IPS-18a (cell line): Measurements from ENCODE around the gene IFT22.
"Not testable (repeated sequence)": the region's sequence is repeated elsewhere in the genome, so short reads cannot be mapped to it uniquely, and the experiment has no call there.

Source experiments
- H3K27ac ChIP-seq: one replicate; pipeline ENCODE4 v1.5.1; 2013; ENCODE audit warnings: low read length
- H3K27me3 ChIP-seq: one replicate; pipeline ENCODE4 v1.6.1; 2013; ENCODE audit warnings: mild to moderate bottlenecking, low read length; ENCODE audit not compliant: control insufficient read depth, insufficient read depth
- H3K36me3 ChIP-seq: one replicate; pipeline ENCODE4 v1.6.1; 2013; ENCODE audit warnings: low read depth, low read length; ENCODE audit not compliant: control insufficient read depth
- H3K4me1 ChIP-seq: one replicate; pipeline ENCODE4 v1.6.1; 2013; ENCODE audit warnings: low read depth, low read length; ENCODE audit not compliant: control insufficient read depth
- H3K4me3 ChIP-seq: one replicate; pipeline ENCODE4 v1.5.1; 2013; ENCODE audit warnings: low read length
- H3K9ac ChIP-seq: one replicate; pipeline ENCODE4 v1.6.1; 2013; ENCODE audit warnings: mild to moderate bottlenecking, low read length, moderate library complexity
- H3K9me3 ChIP-seq: one replicate; pipeline ENCODE4 v1.6.1; 2013; ENCODE audit warnings: low read depth, low read length; ENCODE audit not compliant: control insufficient read depth

IFT22 gene

GRCh38 chr7:101290186-101291037 is 31.2 kb downstream of the IFT22 start:
- not testable (repeated sequence) for H3K9me3 ChIP-seq, H3K27ac ChIP-seq, H3K27me3 ChIP-seq, H3K36me3 ChIP-seq, H3K4me3 ChIP-seq, H3K9ac ChIP-seq
- H3K4me1 ChIP-seq = peaks cover 39% of the 10 kb centered on the region

DNA sequence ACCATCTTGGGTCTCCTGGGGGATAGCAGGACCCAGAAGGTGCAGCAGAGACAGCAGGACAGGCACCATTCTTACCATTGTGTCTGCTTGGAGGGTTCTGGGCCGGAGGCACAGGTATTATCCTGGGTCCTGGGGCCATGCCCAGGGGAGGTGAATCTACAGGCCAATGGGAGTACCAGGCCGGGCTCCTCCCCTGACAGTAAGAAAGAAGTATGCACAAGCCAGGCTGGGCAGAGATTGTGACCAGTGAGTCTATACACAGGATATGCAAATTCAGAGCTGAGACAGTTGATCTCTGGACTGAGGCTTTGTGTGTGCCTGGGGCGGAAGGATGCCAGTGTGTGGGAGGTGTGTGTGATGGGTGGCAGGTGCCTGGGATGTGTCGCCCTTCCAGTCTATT is 31.9 kb downstream of the IFT22 start:
- H3K27ac ChIP-seq, H3K9me3 ChIP-seq, H3K27me3 ChIP-seq, H3K36me3 ChIP-seq, H3K4me3 ChIP-seq, H3K9ac ChIP-seq: not testable (repeated sequence)
- peaks cover 34% of the 10 kb centered on the region for H3K4me1 ChIP-seq

DNA sequence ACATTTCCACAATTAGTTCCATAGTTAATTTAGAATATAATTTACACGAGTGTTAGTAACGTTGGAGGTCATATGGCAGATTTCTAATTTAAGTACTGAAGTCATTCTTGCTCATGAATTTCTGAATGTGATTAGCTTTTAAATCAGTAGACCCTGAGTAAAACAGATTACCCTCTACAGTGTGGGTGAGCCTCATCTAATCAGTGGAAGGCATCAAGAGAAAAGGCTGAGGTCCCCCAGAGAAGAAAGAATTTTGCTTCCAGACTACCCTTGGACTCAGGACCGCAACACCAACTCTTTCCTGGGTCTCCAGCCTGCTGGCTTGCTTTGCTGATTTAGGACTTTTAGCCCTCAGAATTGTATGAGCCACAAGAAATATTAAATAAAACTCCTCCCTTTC is 33.2 kb downstream of the IFT22 start:
- no peak overlapping the region for H3K9ac ChIP-seq
- no peaks in the 10 kb centered on the region for H3K36me3 ChIP-seq
- peaks cover 23% of the 10 kb centered on the region for H3K4me1 ChIP-seq
- no peak overlapping the region for H3K27ac ChIP-seq
- H3K9me3 ChIP-seq = no peaks in the 10 kb centered on the region
- no peak overlapping the region for H3K4me3 ChIP-seq
- H3K27me3 ChIP-seq = no peaks in the 10 kb centered on the region

- Histone ChIP-seq H3K4me3 (no peak overlapping the region), H3K4me1 (peaks cover 16% of the 10 kb centered on the region), H3K9ac (no peak overlapping the region), H3K27me3 (no peaks in the 10 kb centered on the region), H3K27ac (no peak overlapping the region), H3K36me3 (no peaks in the 10 kb centered on the region), H3K9me3 (no peaks in the 10 kb centered on the region)
Measured at GRCh38 chr7:101287032-101287431, 34.6 kb downstream of the IFT22 start.

DNA sequence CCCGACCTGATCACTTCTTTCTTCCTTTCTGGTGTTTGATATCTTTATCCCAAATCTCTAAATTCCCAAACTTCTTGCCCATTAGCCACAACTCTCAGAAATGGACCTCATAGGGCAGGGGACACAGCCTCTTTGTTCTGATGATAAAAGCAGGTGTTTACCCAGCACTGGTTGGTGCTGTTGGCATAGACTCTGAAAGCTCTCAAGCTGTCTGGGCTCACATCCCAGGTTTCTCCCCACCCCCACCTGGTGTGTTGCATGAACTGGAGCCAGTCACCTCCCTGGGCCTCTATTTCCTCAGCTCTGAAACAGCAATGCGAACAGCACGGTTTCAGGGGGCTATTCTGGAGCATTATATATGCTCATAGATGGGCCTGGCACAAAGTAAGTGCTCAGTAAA is 35.7 kb downstream of the IFT22 start:
- not testable (repeated sequence) for H3K27ac ChIP-seq, H3K27me3 ChIP-seq, H3K9me3 ChIP-seq

DNA sequence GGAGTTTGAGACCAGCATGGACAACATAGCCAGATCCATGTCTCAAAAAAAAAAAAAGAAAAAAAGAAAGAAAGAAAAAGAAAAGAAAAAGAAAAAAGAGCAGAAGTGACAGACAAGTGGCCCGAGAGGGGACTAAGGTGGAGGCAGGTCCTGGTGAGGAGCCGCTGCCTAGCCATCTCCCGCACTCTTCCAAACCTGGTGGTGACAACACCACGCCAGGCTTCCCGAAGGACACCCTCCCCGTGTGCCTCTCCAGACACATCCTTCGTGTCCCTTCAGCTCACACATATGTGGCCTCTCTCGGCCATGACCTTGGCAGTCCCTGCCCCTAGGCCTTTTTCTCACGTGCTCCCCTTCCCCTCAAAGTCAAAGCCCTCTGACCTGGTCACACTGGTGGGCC is 36.4 kb downstream of the IFT22 start:
- Histone ChIP-seq H3K4me3 (no peak overlapping the region), H3K4me1 (peaks cover 9% of the 10 kb centered on the region)

More for the DNA sequence above, 35.7 kb downstream of the IFT22 start:
- H3K36me3 ChIP-seq, H3K4me3 ChIP-seq, H3K9ac ChIP-seq: not testable (repeated sequence)
- H3K4me1 ChIP-seq = peaks cover 13% of the 10 kb centered on the region

DNA sequence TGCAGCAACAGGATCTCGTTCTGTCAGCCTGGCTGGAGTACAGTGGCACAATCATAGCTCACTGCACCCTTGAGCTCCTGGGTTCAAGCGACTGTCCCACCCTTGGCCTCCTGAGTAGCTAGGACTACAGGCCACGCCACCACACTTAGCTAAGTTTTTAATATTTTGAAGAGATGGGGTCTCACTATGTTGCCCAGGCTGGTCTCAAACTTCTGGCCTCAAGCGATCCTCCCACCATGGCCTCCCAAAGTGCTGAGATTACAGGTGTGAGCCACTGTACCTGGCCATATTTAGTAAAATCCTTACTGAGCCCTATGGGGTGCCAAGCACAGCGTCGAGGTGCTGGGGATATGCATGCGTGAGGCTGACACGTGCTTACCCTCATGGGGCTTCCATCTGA is 40.7 kb downstream of the IFT22 start:
- H3K4me3 ChIP-seq, H3K9me3 ChIP-seq, H3K36me3 ChIP-seq, H3K4me1 ChIP-seq, H3K27me3 ChIP-seq, H3K9ac ChIP-seq, H3K27ac ChIP-seq: not testable (repeated sequence)

More for the DNA sequence above, 36.4 kb downstream of the IFT22 start:
- no peaks in the 10 kb centered on the region for H3K36me3 ChIP-seq
- H3K9ac ChIP-seq = no peak overlapping the region
- no peaks in the 10 kb centered on the region for H3K27me3 ChIP-seq
- H3K27ac ChIP-seq = no peak overlapping the region
- H3K9me3 ChIP-seq = no peaks in the 10 kb centered on the region

DNA sequence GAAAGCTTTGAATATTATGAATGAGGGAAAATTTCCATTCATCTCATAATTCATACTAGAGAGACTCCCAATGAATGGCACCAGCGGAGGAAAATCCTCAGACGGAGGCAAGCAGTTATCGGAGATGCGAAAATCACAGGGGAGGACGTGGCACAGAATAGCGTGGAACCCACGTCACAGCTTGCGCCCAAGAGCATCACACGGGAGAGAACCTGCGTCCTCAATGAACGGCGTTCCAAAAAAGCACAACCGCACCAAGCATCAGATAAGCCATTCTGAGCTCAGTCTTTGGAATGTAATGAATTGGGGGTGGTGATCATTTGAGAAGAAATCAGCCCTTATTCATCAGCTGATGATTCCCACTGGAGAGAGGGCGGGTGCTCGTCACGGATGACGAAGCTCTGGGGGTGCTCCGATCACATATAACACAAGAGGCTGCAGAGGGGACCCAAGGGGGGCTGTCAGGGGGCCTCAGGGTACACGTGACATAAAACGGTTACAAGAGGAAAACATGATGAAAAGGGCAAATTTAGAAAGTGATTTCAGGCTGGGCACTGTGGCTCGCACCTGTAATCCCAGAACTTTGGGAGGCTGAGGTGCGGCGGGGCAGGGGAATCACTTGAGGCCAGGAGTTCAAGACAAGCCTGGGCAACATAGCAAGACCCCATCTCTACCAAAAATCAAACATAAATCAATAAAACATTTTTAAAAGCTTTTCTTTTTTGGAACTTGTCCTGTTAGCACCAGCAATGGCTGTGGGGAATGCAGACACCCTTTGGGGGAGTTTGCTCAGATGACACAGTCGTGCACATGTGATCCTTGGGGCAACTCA is 42.9 kb downstream of the IFT22 start:
- Histone ChIP-seq H3K36me3 (no peaks in the 10 kb centered on the region), H3K27ac (no peak overlapping the region), H3K4me1 (peaks cover 1% of the 10 kb centered on the region), H3K4me3 (no peak overlapping the region), H3K27me3 (no peaks in the 10 kb centered on the region), H3K9me3 (no peaks in the 10 kb centered on the region), H3K9ac (no peak overlapping the region)

- Histone ChIP-seq H3K4me1 (peaks cover 14% of the 10 kb centered on the region), H3K27me3 (no peaks in the 10 kb centered on the region), H3K36me3 (no peaks in the 10 kb centered on the region), H3K27ac (no peak overlapping the region), H3K4me3 (no peak overlapping the region), H3K9me3 (no peaks in the 10 kb centered on the region), H3K9ac (no peak overlapping the region)
Measured at GRCh38 chr7:101277155-101277554, 44.5 kb downstream of the IFT22 start.

GRCh38 chr7:101273206-101273605 is 48.4 kb downstream of the IFT22 start:
- Histone ChIP-seq H3K4me1 (peaks cover 14% of the 10 kb centered on the region), H3K9me3 (no peaks in the 10 kb centered on the region), H3K9ac (no peak overlapping the region), H3K27ac (no peak overlapping the region), H3K27me3 (no peaks in the 10 kb centered on the region), H3K4me3 (peak overlapping the region; percentile 3), H3K36me3 (no peaks in the 10 kb centered on the region)

DNA sequence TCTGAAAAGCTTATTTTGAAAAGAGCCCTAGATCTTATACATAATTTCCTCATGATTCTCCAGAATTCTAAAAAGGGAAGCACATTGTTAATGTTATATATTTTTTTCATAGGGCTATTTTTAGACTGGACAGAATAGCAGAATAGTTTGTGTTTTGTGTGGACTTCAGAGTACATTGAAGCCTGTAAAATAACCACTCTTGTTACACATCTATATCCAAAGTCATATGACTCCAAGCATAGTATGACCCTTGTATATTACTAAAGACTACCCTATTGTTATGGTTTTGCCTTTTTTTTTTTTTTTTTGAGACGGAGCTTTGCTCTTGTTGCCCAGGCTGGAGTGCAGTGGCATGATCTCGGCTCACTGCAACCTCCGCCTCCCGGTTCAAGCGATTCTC is 50.6 kb downstream of the IFT22 start:
- Histone ChIP-seq H3K4me3 (no peak overlapping the region), H3K9me3 (no peaks in the 10 kb centered on the region), H3K36me3 (no peaks in the 10 kb centered on the region), H3K4me1 (peaks cover 14% of the 10 kb centered on the region), H3K27me3 (no peaks in the 10 kb centered on the region), H3K9ac (no peak overlapping the region), H3K27ac (no peak overlapping the region)
